ENCODE measurements around the gene F2RL1. TPM values are rescaled to one million over a fixed set of nuclear protein-coding genes. Genes with fewer than 3 reads are reported as not detected.
A peak's percentile ranks its signal among the peaks of the same experiment; 100 is the strongest.
"Not testable (repeated sequence)": the region's sequence is repeated elsewhere in the genome, so short reads cannot be mapped to it uniquely, and the experiment has no call there.

The F2RL1 gene, protein sequence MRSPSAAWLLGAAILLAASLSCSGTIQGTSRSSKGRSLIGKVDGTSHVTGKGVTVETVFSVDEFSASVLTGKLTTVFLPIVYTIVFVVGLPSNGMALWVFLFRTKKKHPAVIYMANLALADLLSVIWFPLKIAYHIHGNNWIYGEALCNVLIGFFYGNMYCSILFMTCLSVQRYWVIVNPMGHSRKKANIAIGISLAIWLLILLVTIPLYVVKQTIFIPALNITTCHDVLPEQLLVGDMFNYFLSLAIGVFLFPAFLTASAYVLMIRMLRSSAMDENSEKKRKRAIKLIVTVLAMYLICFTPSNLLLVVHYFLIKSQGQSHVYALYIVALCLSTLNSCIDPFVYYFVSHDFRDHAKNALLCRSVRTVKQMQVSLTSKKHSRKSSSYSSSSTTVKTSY
- 1 to 10 TPM; 4.9 to 7.8 TPM for total RNA-seq

- H3K9me3 ChIP-seq: no peaks in the 10 kb centered on the region
- intact Hi-C loops (cut with DNase I): no loop called here
- H3K36me3 ChIP-seq: no peaks in the 10 kb centered on the region
- TF ChIP-seq POLR2AphosphoS5 (IDR thresholded peaks at IDR 0.05) (peak; percentile 82), POLR2A (IDR thresholded peaks at IDR 0.05) (peak; percentile 90)
- TF ChIP-seq, protein P1, sequence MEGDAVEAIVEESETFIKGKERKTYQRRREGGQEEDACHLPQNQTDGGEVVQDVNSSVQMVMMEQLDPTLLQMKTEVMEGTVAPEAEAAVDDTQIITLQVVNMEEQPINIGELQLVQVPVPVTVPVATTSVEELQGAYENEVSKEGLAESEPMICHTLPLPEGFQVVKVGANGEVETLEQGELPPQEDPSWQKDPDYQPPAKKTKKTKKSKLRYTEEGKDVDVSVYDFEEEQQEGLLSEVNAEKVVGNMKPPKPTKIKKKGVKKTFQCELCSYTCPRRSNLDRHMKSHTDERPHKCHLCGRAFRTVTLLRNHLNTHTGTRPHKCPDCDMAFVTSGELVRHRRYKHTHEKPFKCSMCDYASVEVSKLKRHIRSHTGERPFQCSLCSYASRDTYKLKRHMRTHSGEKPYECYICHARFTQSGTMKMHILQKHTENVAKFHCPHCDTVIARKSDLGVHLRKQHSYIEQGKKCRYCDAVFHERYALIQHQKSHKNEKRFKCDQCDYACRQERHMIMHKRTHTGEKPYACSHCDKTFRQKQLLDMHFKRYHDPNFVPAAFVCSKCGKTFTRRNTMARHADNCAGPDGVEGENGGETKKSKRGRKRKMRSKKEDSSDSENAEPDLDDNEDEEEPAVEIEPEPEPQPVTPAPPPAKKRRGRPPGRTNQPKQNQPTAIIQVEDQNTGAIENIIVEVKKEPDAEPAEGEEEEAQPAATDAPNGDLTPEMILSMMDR (IDR thresholded peaks at IDR 0.05): peak in 1 of 4 experiments; percentile 12
- peak within 1 kb of the TSS; percentile 44 to 53 for H3K27ac ChIP-seq
- peak; percentile 85 for DNase-seq (ENCODE audit: low spot score)
- no peaks in the 10 kb centered on the region for H3K4me1 ChIP-seq (replicated peaks)
- WGBS: 1% methylated on average over 44 of the region's 72 CpGs
- H3K27me3 ChIP-seq (replicated peaks; ENCODE audit: insufficient read depth): no peaks in the 10 kb centered on the region
- peak within 1 kb of the TSS; percentile 51 to 52 for H3K4me3 ChIP-seq
Observed at GRCh38 chr5:76818844-76819831, at the start of gene F2RL1. Gene F2RL1 (plus strand): TSS chr5:76819030. CDS start chr5:76819183, 153 bp downstream.

DNA sequence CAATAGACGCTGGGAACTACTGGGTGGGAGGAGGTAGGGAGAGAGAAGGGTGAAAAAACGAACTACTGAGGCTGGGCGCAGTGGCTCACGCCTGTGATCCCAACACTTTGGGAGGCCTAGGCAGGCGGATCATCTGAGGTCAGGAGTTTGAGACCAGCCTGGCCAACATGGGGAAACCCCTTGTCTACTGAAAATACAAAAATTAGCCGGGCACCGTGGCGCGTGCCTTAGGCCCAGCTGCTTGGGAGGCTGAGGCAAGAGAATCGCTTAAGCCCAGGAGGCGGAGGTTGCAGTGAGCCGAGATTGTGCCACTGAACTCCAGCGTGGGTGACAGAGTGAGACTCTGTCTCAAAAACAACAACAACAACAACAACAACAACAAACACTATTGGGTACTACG, 47.8 kb upstream of the F2RL1 start:
- WGBS: 94% methylated on average over 14 of the region's 14 CpGs
- not testable (repeated sequence) for H3K9me3 ChIP-seq; H3K4me3 ChIP-seq; H3K27ac ChIP-seq; H3K27me3 ChIP-seq (replicated peaks; ENCODE audit: insufficient read depth); H3K4me1 ChIP-seq (replicated peaks); DNase-seq (ENCODE audit: low spot score); H3K36me3 ChIP-seq
- intact Hi-C loops (cut with DNase I): loop anchor here (5.0 kb wide), 1 partner anchor 169 kb away; no protein-coding TSS in a partner anchor

- Histone ChIP-seq H3K4me3 (no peak overlapping the region), H3K4me1 (replicated peaks) (no peaks in the 10 kb centered on the region), H3K27me3 (replicated peaks; ENCODE audit: insufficient read depth) (no peaks in the 10 kb centered on the region), H3K36me3 (no peaks in the 10 kb centered on the region), H3K27ac (no peak overlapping the region), H3K9me3 (no peaks in the 10 kb centered on the region)
- 42% methylated on average over 3 of the region's 3 CpGs for WGBS
- DNase-seq (ENCODE audit: low spot score): no peak
- intact Hi-C loops (cut with DNase I): loop anchor here (5.0 kb wide), 1 partner anchor 170 kb away; no protein-coding TSS in a partner anchor
- TF ChIP-seq, protein P1 (IDR thresholded peaks at IDR 0.05): no peak
- no peak for TF ChIP-seq POLR2A (IDR thresholded peaks at IDR 0.05)
- no peak for TF ChIP-seq POLR2AphosphoS5 (IDR thresholded peaks at IDR 0.05)
Observed at GRCh38 chr5:76771705-76772405, 47.0 kb upstream of the F2RL1 start.

GRCh38 chr5:76775921-76776320, 42.9 kb upstream of the F2RL1 start:
- no peak overlapping the region for H3K4me3 ChIP-seq
- intact Hi-C loops (cut with DNase I): no loop called here
- no peaks in the 10 kb centered on the region for H3K9me3 ChIP-seq
- H3K4me1 ChIP-seq (replicated peaks): no peaks in the 10 kb centered on the region
- 80% methylated on average over 5 of the region's 5 CpGs for WGBS
- TF ChIP-seq, protein P1 (IDR thresholded peaks at IDR 0.05): no peak
- no peak for TF ChIP-seq POLR2A (IDR thresholded peaks at IDR 0.05)
- TF ChIP-seq POLR2AphosphoS5 (IDR thresholded peaks at IDR 0.05): no peak
- DNase-seq (ENCODE audit: low spot score): no peak
- H3K27ac ChIP-seq: no peak overlapping the region
- no peaks in the 10 kb centered on the region for H3K36me3 ChIP-seq
- H3K27me3 ChIP-seq (replicated peaks; ENCODE audit: insufficient read depth): no peaks in the 10 kb centered on the region

GRCh38 chr5:76776391-76776790, 42.4 kb upstream of the F2RL1 start:
- intact Hi-C loops (cut with DNase I): no loop called here
- Histone ChIP-seq H3K27ac (no peak overlapping the region), H3K4me1 (replicated peaks) (no peaks in the 10 kb centered on the region), H3K36me3 (no peaks in the 10 kb centered on the region), H3K9me3 (no peaks in the 10 kb centered on the region), H3K27me3 (replicated peaks; ENCODE audit: insufficient read depth) (no peaks in the 10 kb centered on the region), H3K4me3 (no peak overlapping the region)
- TF ChIP-seq POLR2AphosphoS5 (IDR thresholded peaks at IDR 0.05): no peak
- TF ChIP-seq, protein P1 (IDR thresholded peaks at IDR 0.05): no peak
- TF ChIP-seq POLR2A (IDR thresholded peaks at IDR 0.05): no peak
- no peak for DNase-seq (ENCODE audit: low spot score)
- WGBS: 84% methylated on average over 2 of the region's 2 CpGs

DNA sequence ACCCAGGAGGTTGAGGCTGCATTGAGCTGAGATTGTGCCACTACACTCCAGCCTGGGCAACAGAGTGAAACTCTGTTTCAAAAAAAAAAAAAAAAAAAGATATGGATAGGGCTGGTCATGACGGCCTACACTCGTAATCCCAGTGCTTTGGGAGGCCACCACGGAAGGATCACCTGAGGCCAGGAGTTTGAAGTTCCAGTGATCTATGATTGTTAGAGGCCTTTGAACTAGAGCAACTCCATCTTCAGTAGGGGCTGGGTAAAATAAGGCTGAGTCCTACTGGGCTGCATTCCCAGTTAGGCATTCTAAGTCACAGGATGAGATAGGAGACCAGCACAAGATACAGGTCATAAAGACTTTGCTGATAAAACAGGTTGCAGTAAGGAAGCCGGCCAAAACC, 38.2 kb upstream of the F2RL1 start:
- H3K27me3 ChIP-seq (replicated peaks; ENCODE audit: insufficient read depth); intact Hi-C loops (cut with DNase I); H3K4me3 ChIP-seq; H3K36me3 ChIP-seq; H3K9me3 ChIP-seq; H3K4me1 ChIP-seq (replicated peaks); H3K27ac ChIP-seq; DNase-seq (ENCODE audit: low spot score): not testable (repeated sequence)
- WGBS: 96% methylated on average over 4 of the region's 4 CpGs

Measured in prostate gland (tissue), 2 donors.